ENCODE results near the gene HEY2. TPM values are rescaled to one million over a fixed set of nuclear protein-coding genes. Genes with fewer than 3 reads are reported as not detected.

The HEY2 gene
- total RNA-seq, 1 donor from 2014 or later = not detected

DNA sequence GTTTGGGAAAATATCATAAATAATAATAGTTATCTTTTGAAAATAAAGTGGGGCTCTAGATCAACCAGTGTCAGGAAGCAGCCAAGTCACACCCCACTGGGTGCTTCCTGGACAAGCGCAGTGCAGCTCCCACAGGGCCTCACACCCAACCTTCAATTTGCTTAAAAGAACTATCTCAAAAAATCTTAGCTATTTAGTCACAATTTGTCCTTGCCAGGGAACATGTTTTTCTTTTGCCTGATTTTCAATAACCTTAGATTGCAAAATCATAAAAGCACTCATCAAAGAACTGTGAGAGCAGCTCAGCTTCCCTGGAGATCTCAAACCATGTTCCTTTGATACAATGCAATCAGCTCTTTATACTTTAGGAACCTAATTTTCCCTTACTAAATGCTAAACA is 39.7 kb downstream of the HEY2 start:
- intact Hi-C loops (cut with micrococcal nuclease) = loop anchor here (1.0 kb wide), 3 partner anchors 8 to 197 kb away; partner anchors contain the start of gene TRMT11
- DNase-seq (ENCODE audit: low spot score) = no peak
- Mint-ChIP-seq H3K4me1 (ENCODE audit: low read depth) (peaks cover 42% of the 10 kb centered on the region), H3K27me3 (ENCODE audit: insufficient read depth) (no peaks in the 10 kb centered on the region), H3K9me3 (no peaks in the 10 kb centered on the region), H3K27ac (peak overlapping the region; percentile 95), H3K36me3 (ENCODE audit: low read depth) (peaks cover 18% of the 10 kb centered on the region), H3K4me3 (peak overlapping the region; percentile 89)

DNA sequence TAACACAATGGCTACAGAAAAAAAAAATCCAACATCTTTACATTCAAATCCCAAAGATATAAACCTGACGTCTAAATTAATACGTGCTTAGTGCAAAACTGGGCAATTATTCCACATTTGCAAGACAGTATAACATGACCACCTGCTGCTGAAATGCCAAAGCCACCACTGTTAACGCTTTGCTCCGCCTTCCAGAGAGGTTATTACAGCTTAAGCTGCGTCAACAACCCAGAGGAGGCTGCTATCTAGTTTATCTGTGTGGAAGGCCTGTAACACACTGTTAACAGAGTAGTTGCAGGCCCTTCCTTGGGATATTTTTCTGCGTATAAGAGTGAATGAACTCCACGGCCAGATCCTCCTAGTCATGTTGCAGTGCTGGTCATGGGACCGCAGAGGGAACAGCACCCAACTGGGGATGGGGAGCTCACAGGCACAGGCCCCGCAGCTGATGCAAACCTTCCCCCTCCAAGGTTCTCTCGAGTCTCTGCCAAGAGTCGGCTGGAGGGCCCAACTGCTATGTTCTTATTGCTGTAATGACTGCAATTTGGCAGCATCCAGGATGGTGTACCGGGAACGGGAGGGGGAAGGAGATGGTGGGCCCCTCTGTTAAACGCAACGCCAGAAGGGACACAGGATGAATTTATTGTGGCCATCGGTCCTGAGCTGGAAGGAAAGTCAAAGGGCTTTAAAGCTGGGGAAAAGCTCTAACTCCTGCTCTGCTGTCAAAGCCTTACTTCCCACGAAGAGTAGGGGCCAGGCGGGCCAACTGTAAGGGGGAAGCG is 40.3 kb downstream of the HEY2 start:
- Mint-ChIP-seq H3K27ac (peak overlapping the region; percentile 95), H3K9me3 (no peaks in the 10 kb centered on the region)
- peak; percentile 35 for DNase-seq (ENCODE audit: low spot score)

DNA sequence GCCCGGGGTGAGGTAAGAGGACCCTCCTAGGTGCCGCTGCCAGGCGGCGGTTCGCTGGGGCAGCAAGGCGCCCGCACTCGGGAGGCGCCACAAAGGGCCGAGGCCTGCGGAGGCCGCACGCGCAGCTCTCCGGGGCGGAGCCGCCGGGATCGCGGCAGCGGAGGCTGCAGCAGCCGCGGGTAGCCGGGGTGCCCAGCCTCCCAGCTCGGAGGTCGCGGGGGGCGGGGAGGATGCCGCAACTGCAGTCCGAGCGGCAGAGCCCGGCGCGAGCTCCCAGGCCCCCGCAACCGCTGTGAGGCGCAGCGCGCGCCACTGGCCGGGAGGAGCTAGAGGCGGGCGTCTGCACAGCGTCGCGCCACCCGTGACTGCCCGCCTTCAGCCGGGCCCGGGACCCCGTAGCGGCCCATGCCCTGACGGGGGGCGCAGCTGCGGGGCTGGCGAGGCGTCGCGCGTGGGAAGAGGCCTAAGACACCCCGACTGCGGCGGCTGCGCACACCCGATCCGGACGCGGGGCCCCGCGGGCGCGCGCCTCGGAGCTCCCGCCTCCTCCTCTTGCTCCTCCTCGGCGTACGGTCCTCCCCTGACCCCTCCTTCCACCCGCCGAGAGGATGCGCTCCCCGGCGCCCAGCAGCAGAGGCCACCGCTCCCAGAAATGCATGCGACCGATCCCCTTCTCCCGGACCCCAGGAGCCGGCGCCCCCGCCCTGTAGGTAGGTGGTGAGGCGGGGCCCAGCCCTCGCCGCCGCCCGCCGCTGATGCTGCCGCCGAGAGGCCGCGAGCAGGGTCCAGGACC is 41.1 kb downstream of the HEY2 start, which contains the start of gene NCOA7:
Gene NCOA7, plus strand, starts transcription at position 603 of the 793 bp plus-strand sequence. CDS start 24,395 bp downstream, outside the sequence.
- peak within 1 kb of the TSS; percentile 91 for H3K4me3 Mint-ChIP-seq
- H3K27me3 Mint-ChIP-seq (ENCODE audit: insufficient read depth) = no peaks in the 10 kb centered on the region
- no peaks in the 10 kb centered on the region for H3K9me3 Mint-ChIP-seq
- peak within 1 kb of the TSS; percentile 95 for H3K27ac Mint-ChIP-seq
- peak; percentile 78 for DNase-seq (ENCODE audit: low spot score)
- peaks cover 16% of the 10 kb centered on the region for H3K36me3 Mint-ChIP-seq (ENCODE audit: low read depth)
- peaks cover 50% of the 10 kb centered on the region for H3K4me1 Mint-ChIP-seq (ENCODE audit: low read depth)
- intact Hi-C loops (cut with micrococcal nuclease) = loop anchor here (1.0 to 10.0 kb wide), 9 partner anchors 39 to 1724 kb away; partner anchors contain the start of genes HINT3, MTCL3 and RNF146

More for the DNA sequence above, 40.3 kb downstream of the HEY2 start:
- H3K36me3 Mint-ChIP-seq (ENCODE audit: low read depth) = peaks cover 14% of the 10 kb centered on the region
- intact Hi-C loops (cut with micrococcal nuclease) = loop anchor here (1.0 to 10.0 kb wide), 8 partner anchors 8 to 1725 kb away; partner anchors contain the start of genes MTCL3, RNF146 and TRMT11
- no peaks in the 10 kb centered on the region for H3K27me3 Mint-ChIP-seq (ENCODE audit: insufficient read depth)
- peaks cover 46% of the 10 kb centered on the region for H3K4me1 Mint-ChIP-seq (ENCODE audit: low read depth)
- peak overlapping the region; percentile 89 for H3K4me3 Mint-ChIP-seq

DNA sequence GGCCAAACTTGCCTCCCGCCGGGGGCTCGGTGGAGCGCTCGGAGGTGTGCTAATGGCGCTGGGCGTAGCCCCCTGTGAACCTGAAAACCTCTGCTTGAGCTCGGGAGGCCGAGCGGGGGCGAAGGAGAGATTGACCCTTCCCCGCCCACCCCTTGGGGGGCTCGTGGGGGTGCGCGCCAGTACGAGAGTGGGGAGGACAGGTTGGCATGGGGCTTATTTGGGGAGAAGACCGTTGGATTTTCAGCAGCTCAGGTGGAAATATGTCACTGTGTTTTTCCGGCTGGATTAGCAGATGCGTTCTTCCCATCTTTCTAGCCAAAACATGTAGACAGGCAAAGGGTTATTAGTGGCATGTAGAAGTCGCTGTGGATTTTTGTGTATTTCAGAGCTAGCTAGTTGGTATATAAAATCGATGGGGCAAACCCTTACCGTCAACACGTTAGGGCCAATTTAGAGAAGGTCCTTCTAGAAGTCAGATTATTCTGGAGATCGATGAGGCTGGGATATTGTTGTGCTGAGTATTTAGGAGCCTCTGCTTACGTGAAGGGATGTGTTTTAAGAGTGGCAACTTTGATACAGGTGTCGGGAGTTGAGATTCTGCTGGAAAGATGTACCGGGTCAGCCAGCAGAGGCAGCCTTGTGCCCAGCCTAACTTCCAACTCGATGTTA is 41.9 kb downstream of the HEY2 start:
- Mint-ChIP-seq H3K4me3 (peak overlapping the region; percentile 91), H3K4me1 (ENCODE audit: low read depth) (peaks cover 54% of the 10 kb centered on the region)
- intact Hi-C loops (cut with micrococcal nuclease) = loop anchor here (1.0 to 10.0 kb wide), 8 partner anchors 38 to 1724 kb away; partner anchors contain the start of genes HINT3, MTCL3 and RNF146

DNA sequence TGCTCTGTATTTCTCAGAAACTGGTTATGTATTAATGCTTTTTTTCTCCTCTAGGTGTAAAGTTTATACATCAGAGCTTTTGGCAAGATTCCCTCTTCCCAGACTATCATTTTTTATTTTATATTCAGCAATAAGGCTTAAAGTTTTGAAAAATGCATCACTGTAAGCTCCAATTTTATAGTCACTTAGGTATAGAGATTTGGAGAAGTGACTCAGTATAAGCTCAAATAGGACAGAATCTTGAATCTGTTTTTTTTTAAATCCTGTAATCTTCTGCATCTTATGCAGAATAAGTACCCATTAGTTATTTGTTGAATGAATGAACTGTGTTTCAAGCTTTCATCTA is 42.4 kb downstream of the HEY2 start:
- Mint-ChIP-seq H3K4me3 (peak overlapping the region; percentile 91), H3K4me1 (ENCODE audit: low read depth) (peaks cover 54% of the 10 kb centered on the region), H3K27me3 (ENCODE audit: insufficient read depth) (no peaks in the 10 kb centered on the region), H3K9me3 (no peaks in the 10 kb centered on the region), H3K27ac (peak overlapping the region; percentile 85), H3K36me3 (ENCODE audit: low read depth) (peaks cover 16% of the 10 kb centered on the region)
- intact Hi-C loops (cut with micrococcal nuclease) = loop anchor here (1.0 to 10.0 kb wide), 8 partner anchors 38 to 1723 kb away; partner anchors contain the start of genes HINT3, MTCL3 and RNF146
- DNase-seq (ENCODE audit: low spot score) = no peak

More for the DNA sequence above, 41.9 kb downstream of the HEY2 start:
- peaks cover 16% of the 10 kb centered on the region for H3K36me3 Mint-ChIP-seq (ENCODE audit: low read depth)
- H3K27ac Mint-ChIP-seq = peak overlapping the region; percentile 85
- H3K9me3 Mint-ChIP-seq = no peaks in the 10 kb centered on the region
- peak; percentile 38 for DNase-seq (ENCODE audit: low spot score)
- H3K27me3 Mint-ChIP-seq (ENCODE audit: insufficient read depth) = no peaks in the 10 kb centered on the region

DNA sequence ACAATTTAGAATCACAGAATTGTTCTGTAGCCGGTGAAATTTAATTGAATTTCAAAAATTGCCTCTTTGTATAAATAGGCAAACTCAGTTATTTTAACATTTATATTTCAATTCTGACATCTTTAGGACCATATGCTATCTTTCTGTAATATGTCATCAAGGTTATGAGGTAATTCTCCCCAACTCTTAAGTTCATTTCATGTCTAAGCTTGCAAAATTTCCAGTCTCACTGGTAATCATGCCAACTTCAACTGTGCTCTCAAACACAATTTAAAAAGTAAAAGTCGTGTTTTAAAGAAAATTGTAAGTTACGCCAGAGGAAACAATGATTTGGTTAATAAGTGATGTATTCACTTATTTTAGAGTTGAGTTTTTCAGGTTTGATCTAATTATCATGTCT is 42.7 kb downstream of the HEY2 start:
- no peaks in the 10 kb centered on the region for H3K9me3 Mint-ChIP-seq
- peak overlapping the region; percentile 91 for H3K4me3 Mint-ChIP-seq
- H3K4me1 Mint-ChIP-seq (ENCODE audit: low read depth) = peaks cover 55% of the 10 kb centered on the region
- H3K27me3 Mint-ChIP-seq (ENCODE audit: insufficient read depth) = no peaks in the 10 kb centered on the region
- DNase-seq (ENCODE audit: low spot score) = no peak
- intact Hi-C loops (cut with micrococcal nuclease) = loop anchor here (5.0 to 10.0 kb wide), 3 partner anchors 545 to 1723 kb away; partner anchors contain the start of genes MTCL3 and RNF146
- H3K27ac Mint-ChIP-seq = peak overlapping the region; percentile 79
- H3K36me3 Mint-ChIP-seq (ENCODE audit: low read depth) = peaks cover 15% of the 10 kb centered on the region

DNA sequence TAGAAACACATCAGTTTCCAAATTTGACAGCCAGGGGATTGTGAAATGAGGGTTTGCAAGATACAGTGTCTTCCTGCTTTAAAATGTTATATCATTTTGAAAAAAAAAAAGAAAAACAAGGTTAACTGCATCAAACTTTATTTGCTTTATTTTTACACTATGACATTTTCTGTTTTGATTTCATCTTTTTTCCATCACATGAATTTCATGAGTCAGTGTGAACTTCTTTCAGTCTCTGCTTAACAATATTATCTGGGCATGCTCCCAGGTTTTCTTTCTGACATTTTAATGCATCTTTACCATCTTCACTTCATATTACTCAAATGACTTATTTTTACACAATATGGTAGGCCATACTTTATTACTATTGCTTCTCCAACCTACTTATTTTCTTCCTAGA is 43.2 kb downstream of the HEY2 start:
- peaks cover 60% of the 10 kb centered on the region for H3K4me1 Mint-ChIP-seq (ENCODE audit: low read depth)
- peaks cover 17% of the 10 kb centered on the region for H3K36me3 Mint-ChIP-seq (ENCODE audit: low read depth)
- H3K9me3 Mint-ChIP-seq = no peaks in the 10 kb centered on the region
- no peaks in the 10 kb centered on the region for H3K27me3 Mint-ChIP-seq (ENCODE audit: insufficient read depth)
- no peak for DNase-seq (ENCODE audit: low spot score)
- H3K27ac Mint-ChIP-seq = peak overlapping the region; percentile 79
- intact Hi-C loops (cut with micrococcal nuclease) = loop anchor here (5.0 to 10.0 kb wide), 3 partner anchors 545 to 1722 kb away; partner anchors contain the start of genes MTCL3 and RNF146
- H3K4me3 Mint-ChIP-seq = peak overlapping the region; percentile 91

DNA sequence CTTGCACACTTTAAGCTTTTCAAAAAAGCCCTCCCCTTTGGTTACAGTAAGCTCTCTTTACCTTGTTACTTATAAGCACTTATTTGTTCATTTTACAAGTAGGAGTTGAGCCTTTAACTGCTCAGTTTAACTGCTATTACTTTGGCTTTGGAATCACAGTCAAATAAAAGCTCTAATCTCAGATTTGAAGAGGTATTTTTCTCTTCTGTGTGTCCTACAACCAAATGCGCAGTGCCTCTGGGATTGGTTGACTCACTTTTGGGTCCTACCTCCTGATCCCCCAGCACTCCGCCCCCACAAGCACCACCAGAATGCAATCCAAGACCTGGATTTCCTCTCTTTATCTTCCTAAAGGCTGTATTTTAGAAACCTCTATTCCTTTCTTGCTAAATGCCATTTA is 43.8 kb downstream of the HEY2 start:
- H3K36me3 Mint-ChIP-seq (ENCODE audit: low read depth) = peaks cover 18% of the 10 kb centered on the region
- intact Hi-C loops (cut with micrococcal nuclease) = loop anchor here (5.0 to 10.0 kb wide), 3 partner anchors 544 to 1722 kb away; partner anchors contain the start of genes MTCL3 and RNF146
- H3K4me3 Mint-ChIP-seq = peak overlapping the region; percentile 72
- H3K27ac Mint-ChIP-seq = peak overlapping the region; percentile 88
- no peaks in the 10 kb centered on the region for H3K27me3 Mint-ChIP-seq (ENCODE audit: insufficient read depth)
- no peak for DNase-seq (ENCODE audit: low spot score)
- H3K4me1 Mint-ChIP-seq (ENCODE audit: low read depth) = peaks cover 61% of the 10 kb centered on the region
- H3K9me3 Mint-ChIP-seq = no peaks in the 10 kb centered on the region

DNA sequence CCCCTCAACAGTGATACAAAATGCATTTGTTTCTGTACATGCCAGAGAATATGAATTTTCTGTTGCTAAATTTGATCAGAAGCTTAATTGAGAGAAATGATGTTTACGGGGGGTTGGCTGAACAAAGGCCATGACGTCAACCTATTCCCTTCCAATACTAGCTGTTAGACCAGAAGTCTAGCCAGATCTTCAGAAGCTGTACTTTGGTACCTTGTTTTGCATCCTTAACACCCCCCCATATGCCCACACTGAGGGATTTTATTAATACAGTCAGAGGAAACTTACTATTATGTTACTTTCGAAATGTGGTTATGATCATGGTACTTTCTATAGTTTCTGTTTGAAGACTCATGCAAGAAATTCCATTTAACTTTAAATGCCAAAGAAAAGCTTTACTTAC is 44.4 kb downstream of the HEY2 start:
- peak overlapping the region; percentile 72 for H3K4me3 Mint-ChIP-seq
- DNase-seq (ENCODE audit: low spot score) = no peak
- H3K36me3 Mint-ChIP-seq (ENCODE audit: low read depth) = peaks cover 19% of the 10 kb centered on the region
- peaks cover 64% of the 10 kb centered on the region for H3K4me1 Mint-ChIP-seq (ENCODE audit: low read depth)
- no peaks in the 10 kb centered on the region for H3K27me3 Mint-ChIP-seq (ENCODE audit: insufficient read depth)
- intact Hi-C loops (cut with micrococcal nuclease) = loop anchor here (1.0 to 10.0 kb wide), 6 partner anchors 13 to 1721 kb away; partner anchors contain the start of genes MTCL3 and RNF146
- H3K9me3 Mint-ChIP-seq = no peaks in the 10 kb centered on the region
- H3K27ac Mint-ChIP-seq = peak overlapping the region; percentile 88

- peaks cover 63% of the 10 kb centered on the region for H3K4me1 Mint-ChIP-seq (ENCODE audit: low read depth)
- H3K27ac Mint-ChIP-seq = peak overlapping the region; percentile 88
- peaks cover 24% of the 10 kb centered on the region for H3K36me3 Mint-ChIP-seq (ENCODE audit: low read depth)
- H3K27me3 Mint-ChIP-seq (ENCODE audit: insufficient read depth) = no peaks in the 10 kb centered on the region
- no peaks in the 10 kb centered on the region for H3K9me3 Mint-ChIP-seq
- no peak overlapping the region for H3K4me3 Mint-ChIP-seq
- intact Hi-C loops (cut with micrococcal nuclease) = loop anchor here (1.0 to 10.0 kb wide), 6 partner anchors 13 to 1720 kb away; partner anchors contain the start of genes MTCL3 and RNF146
- DNase-seq (ENCODE audit: low spot score) = no peak
These were observed 45.1 kb downstream of the HEY2 start for GRCh38 chr6:125794342-125795137.

- H3K36me3 Mint-ChIP-seq (ENCODE audit: low read depth) = peaks cover 26% of the 10 kb centered on the region
- no peak overlapping the region for H3K4me3 Mint-ChIP-seq
- H3K27ac Mint-ChIP-seq = no peak overlapping the region
- H3K9me3 Mint-ChIP-seq = no peaks in the 10 kb centered on the region
- intact Hi-C loops (cut with micrococcal nuclease) = loop anchor here (2.0 to 10.0 kb wide), 2 partner anchors 14 to 1720 kb away; partner anchors contain the start of gene MTCL3
- no peaks in the 10 kb centered on the region for H3K27me3 Mint-ChIP-seq (ENCODE audit: insufficient read depth)
- DNase-seq (ENCODE audit: low spot score) = no peak
- H3K4me1 Mint-ChIP-seq (ENCODE audit: low read depth) = peaks cover 60% of the 10 kb centered on the region
These were observed 45.9 kb downstream of the HEY2 start for GRCh38 chr6:125795301-125795700.

Data from activated T-helper 1 cell treated with anti-CD3 and anti-CD28 coated beads, Interleukin-12 subunit alpha, Interleukin-12 subunit beta, Interleukin-2, Interleukin-4 antibody, amounts not matched to agents 30 ng/mL and 10 ng/mL and 1 ng/mL, durations not matched to agents 14 hours and 24 hours and 36 hours (primary cell).